ENCODE results near the gene PEAK3. TPM values are rescaled to one million over a fixed set of nuclear protein-coding genes. Genes with fewer than 3 reads are reported as not detected.

Gene PEAK3
- total RNA-seq, 4 donors from 2014 or later: 0.27 to 1.6 (median 0.59) TPM

DNA sequence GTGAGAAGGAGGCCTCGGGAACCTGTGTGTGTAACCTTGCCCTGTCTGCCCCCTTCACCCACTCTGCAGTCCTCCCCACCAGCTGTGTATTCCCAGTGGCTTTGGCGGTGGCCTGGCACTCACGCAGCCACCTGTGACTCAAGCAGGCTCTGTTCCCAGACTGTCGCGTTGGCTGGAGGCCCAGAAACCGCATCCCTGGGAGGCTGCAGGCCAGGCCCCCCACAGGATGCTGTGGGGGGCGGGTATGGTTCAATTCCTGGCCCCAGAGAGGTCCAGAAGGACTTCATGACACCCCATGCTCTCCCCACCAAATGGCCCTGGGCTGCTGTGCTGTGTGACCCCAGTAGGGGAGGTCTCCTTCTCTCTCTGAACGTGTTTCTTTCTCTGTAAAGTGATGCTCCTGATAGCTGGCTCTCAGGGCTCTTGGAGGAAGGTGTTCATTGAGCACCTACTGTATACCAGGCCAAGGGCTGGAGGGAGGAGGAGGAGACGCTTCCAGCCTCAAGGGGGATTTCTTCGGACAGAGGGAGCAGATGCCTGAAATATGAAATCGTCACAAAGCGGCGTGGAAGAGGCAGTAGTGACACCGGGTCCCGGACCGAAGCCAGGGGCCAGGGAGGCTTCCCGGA, 27.9 kb upstream of the PEAK3 start:
- WGBS, 2 donors: 46 to 64% methylated on average over 12 to 16 of the region's 17 CpGs
- no peak overlapping the region for H3K27ac ChIP-seq
- H3K4me1 ChIP-seq: peaks cover 0 to 3% of the 10 kb centered on the region in 2 donors
- H3K36me3 ChIP-seq: no peaks in the 10 kb centered on the region
- intact Hi-C loops (cut with DNase I): no loop called here
- no peak overlapping the region for H3K4me3 ChIP-seq (replicated peaks in 1 of 3)
- H3K27me3 ChIP-seq: peaks cover 17% of the 10 kb centered on the region
- H3K9me3 ChIP-seq: no peaks in the 10 kb centered on the region
- peak; percentile 50 to 56 for DNase-seq
- TF ChIP-seq, protein P1, sequence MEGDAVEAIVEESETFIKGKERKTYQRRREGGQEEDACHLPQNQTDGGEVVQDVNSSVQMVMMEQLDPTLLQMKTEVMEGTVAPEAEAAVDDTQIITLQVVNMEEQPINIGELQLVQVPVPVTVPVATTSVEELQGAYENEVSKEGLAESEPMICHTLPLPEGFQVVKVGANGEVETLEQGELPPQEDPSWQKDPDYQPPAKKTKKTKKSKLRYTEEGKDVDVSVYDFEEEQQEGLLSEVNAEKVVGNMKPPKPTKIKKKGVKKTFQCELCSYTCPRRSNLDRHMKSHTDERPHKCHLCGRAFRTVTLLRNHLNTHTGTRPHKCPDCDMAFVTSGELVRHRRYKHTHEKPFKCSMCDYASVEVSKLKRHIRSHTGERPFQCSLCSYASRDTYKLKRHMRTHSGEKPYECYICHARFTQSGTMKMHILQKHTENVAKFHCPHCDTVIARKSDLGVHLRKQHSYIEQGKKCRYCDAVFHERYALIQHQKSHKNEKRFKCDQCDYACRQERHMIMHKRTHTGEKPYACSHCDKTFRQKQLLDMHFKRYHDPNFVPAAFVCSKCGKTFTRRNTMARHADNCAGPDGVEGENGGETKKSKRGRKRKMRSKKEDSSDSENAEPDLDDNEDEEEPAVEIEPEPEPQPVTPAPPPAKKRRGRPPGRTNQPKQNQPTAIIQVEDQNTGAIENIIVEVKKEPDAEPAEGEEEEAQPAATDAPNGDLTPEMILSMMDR (IDR thresholded peaks at IDR 0.05): no peak
- no peak for TF ChIP-seq POLR2A (IDR thresholded peaks at IDR 0.05)

- H3K4me3 ChIP-seq (replicated peaks in 1 of 3): no peak within 1 kb of the TSS
Observed at GRCh38 chr19:2308114-2308556, 26.2 kb upstream of the PEAK3 start, which contains the start of gene LINGO3. Gene LINGO3 (minus strand): TSS chr19:2308154. CDS start chr19:2291776, 16,378 bp downstream.

DNA sequence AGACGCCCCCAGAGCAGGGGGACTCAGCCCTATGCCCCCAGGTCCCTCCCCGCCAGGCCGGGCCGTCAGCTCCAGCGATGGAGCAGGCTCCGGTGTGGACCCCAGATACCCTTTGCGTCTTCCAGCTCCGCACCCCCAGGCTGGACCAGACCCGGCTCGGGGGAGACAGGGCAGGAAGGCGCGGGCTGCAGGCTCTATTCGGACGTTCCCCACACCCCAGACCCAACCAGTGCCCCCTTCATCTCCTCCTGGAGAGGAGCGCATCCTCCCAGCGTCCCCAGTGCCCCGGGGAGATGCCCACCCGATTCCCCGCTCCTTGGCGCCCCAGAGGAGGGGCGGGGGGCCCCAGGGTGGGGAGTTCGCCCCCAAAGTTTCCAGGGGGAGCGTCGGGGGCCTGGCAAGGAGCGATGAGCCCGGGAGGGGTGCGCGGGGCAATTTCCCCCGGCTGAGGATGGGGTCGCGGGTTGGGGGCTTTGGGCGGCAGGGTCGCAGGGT, 25.6 kb upstream of the PEAK3 start:
- H3K9me3 ChIP-seq: no peaks in the 10 kb centered on the region
- intact Hi-C loops (cut with DNase I): no loop called here
- no peak overlapping the region for H3K27ac ChIP-seq
- peaks cover 18% of the 10 kb centered on the region for H3K27me3 ChIP-seq
- no peaks in the 10 kb centered on the region for H3K36me3 ChIP-seq
- H3K4me3 ChIP-seq (replicated peaks in 1 of 3): no peak overlapping the region
- DNase-seq: no peak
- no peak for TF ChIP-seq POLR2A (IDR thresholded peaks at IDR 0.05)
- TF ChIP-seq, protein P1 (IDR thresholded peaks at IDR 0.05): no peak
- H3K4me1 ChIP-seq: peaks cover 0 to 6% of the 10 kb centered on the region in 2 donors
- WGBS, 2 donors: 7% methylated on average over 11 of the region's 33 CpGs; no CpG with 5 or more reads in 1 of the 2 donors

More at GRCh38 chr19:2308114-2308556, 26.2 kb upstream of the PEAK3 start, which contains the start of gene LINGO3:
- H3K9me3 ChIP-seq: no peaks in the 10 kb centered on the region
- peaks cover 17% of the 10 kb centered on the region for H3K27me3 ChIP-seq
- no peak for DNase-seq
- H3K4me1 ChIP-seq: peaks cover 0 to 3% of the 10 kb centered on the region in 2 donors
- H3K27ac ChIP-seq: no peak within 1 kb of the TSS
- 28 to 31% methylated on average over 3 to 5 of the region's 63 CpGs for WGBS, 2 donors
- intact Hi-C loops (cut with DNase I): no loop called here
- no peaks in the 10 kb centered on the region for H3K36me3 ChIP-seq
- TF ChIP-seq, protein P1 (IDR thresholded peaks at IDR 0.05): no peak
- TF ChIP-seq POLR2A (IDR thresholded peaks at IDR 0.05): no peak

- TF ChIP-seq POLR2A (IDR thresholded peaks at IDR 0.05): no peak
- TF ChIP-seq, protein P1 (IDR thresholded peaks at IDR 0.05): no peak
- Histone ChIP-seq H3K4me1 (peaks cover 0 to 10% of the 10 kb centered on the region in 2 donors), H3K9me3 (no peaks in the 10 kb centered on the region), H3K4me3 (replicated peaks in 1 of 3) (no peak overlapping the region), H3K27me3 (peaks cover 20% of the 10 kb centered on the region), H3K36me3 (no peaks in the 10 kb centered on the region), H3K27ac (no peak overlapping the region)
- WGBS, 2 donors: 55 to 62% methylated on average over 10 to 17 of the region's 17 CpGs
- DNase-seq: no peak
- intact Hi-C loops (cut with DNase I): no loop called here
Observed at GRCh38 chr19:2306971-2307370, 25.0 kb upstream of the PEAK3 start.

DNA sequence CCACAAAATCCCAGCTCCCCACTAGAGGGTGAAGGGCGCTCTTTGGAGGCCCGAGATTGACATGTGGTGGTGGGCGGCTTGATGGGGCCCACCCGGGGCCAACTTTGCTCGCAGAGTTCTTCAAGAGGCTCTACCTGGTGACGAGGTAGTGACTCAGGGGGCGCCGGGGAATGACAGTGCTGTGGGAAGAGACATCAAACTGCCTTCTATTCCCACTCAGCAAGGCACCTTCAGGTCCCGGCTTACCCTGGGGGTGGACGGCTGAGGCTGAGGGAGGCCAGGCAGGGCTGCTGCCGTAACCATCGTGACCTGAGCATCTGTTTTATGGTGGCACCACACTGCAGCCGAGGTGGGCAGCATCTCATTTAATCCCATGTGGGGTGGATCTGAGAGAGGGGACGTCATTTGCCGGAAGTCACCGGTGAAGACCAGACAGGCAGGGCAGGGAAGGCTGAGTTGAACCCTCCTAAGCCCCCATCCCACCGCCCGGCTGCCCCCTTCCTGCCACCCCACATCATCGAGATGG, 24.4 kb upstream of the PEAK3 start:
- no peak for DNase-seq
- peaks cover 20% of the 10 kb centered on the region for H3K27me3 ChIP-seq
- intact Hi-C loops (cut with DNase I): no loop called here
- H3K4me1 ChIP-seq: peaks cover 0 to 10% of the 10 kb centered on the region in 2 donors
- H3K36me3 ChIP-seq: no peaks in the 10 kb centered on the region
- H3K9me3 ChIP-seq: no peaks in the 10 kb centered on the region
- WGBS, 2 donors: 78 to 80% methylated on average over 7 to 15 of the region's 19 CpGs
- TF ChIP-seq POLR2A (IDR thresholded peaks at IDR 0.05): no peak
- TF ChIP-seq, protein P1 (IDR thresholded peaks at IDR 0.05): no peak
- H3K27ac ChIP-seq: no peak overlapping the region
- no peak overlapping the region for H3K4me3 ChIP-seq (replicated peaks in 1 of 3)

Measured in thyroid gland (tissue), 4 donors.